GOT3 (cell line): Measurements from ENCODE around the gene BNC2.

Experiments used
- DNase-seq: peaks from one replicate; lab custom pipeline; 2025; ENCODE audit warnings: mixed read lengths; lab: John Stamatoyannopoulos, UW

The BNC2 gene

GRCh38 chr9:16627967-16628366 is 242.5 kb downstream of the BNC2 start:
- DNase-seq = no peak

GRCh38 chr9:16627521-16627920 is 242.9 kb downstream of the BNC2 start:
- no peak for DNase-seq

DNA sequence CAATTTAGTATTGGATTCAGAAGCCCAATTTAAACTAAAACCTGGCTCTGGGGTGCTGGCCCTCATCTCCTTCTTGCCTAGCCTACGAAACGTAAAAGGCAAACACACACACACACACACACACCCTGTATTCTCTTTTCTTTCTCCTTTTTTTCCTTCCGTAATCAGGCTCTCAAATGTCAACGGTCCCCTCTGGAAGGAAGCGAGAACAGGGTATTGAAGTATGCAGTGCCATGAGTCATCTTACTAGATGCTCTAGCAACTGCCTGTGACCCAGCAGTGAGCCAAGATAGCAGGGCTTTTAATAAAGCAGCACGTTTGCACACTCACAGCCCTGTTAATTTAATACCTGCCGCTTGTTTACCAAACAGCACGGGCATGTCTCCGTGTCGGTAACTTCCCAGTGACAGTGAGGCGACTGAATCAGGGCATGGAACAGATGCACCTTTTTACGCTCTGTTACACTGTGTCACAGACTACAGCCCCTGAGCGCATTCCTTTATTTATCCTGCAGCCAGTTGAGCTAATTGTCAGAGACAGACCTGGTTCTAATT is 243.8 kb downstream of the BNC2 start:
- DNase-seq = no peak

- DNase-seq = no peak
These were observed 244.7 kb downstream of the BNC2 start for GRCh38 chr9:16625811-16626210.

- DNase-seq = no peak
These were observed 245.3 kb downstream of the BNC2 start for GRCh38 chr9:16625161-16625631.

DNA sequence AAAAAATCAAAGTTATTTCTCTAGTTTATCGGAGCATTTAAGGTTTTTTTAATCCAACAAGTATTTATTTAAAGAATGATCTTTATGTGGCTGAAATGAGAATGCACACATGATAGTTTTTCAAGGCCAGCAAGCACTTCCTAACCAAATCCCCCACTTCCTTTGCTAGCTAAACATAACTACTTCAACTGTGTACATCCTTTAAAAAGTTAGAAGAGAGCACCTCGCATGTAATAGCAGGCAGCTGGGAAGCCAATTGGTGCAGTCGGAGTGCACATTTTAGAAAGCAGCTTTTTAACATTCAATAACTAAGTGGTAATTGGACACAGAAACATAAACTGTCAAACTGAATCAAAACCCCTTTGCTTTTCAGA is 245.7 kb downstream of the BNC2 start:
- no peak for DNase-seq

GRCh38 chr9:16623989-16624743 is 246.3 kb downstream of the BNC2 start:
- DNase-seq = no peak

DNA sequence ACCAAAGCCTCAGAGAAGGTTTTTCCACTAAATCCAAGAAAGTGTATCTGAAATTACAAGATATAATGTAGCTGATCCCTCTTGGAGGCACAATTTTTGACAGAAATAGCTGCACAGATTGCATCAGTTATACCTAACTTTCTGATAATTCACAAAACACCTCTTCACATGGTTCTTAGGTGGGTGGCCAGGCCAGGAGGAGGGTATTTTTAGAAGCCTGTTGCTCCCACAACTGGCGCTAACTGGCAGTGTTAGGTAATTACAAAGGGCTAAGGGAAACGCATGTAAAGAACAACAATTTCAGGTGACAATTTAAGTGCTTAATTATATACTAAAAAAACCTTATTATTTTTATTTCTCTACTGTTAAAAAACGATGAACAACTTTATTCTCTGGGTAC is 247.9 kb downstream of the BNC2 start:
- no peak for DNase-seq

- DNase-seq = no peak
These were observed 250.5 kb downstream of the BNC2 start for GRCh38 chr9:16619914-16620520.

- DNase-seq = no peak
These were observed 251.1 kb downstream of the BNC2 start for GRCh38 chr9:16619402-16619801.

- no peak for DNase-seq
These were observed 251.9 kb downstream of the BNC2 start for GRCh38 chr9:16618524-16618923.

GRCh38 chr9:16616686-16617085 is 253.8 kb downstream of the BNC2 start:
- DNase-seq = no peak

DNA sequence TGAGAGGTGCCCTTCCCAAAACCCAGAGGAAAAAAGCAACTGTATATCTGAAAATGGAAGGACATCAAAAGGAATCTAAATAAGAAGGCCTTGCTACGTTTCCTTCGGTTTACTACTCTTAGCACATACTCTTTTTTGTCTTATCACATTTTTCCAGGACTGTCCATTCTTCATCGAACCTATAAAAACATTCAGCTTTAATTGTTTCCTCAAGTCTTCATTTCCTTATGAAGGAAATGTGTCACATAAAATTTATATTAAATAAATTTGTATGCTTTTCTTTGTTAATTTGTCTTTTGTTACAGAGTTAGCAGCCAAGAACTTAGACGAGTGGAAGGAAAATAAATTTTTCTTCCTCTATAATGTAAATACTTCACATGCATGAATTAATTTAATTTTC is 255.0 kb downstream of the BNC2 start:
- DNase-seq = no peak

DNA sequence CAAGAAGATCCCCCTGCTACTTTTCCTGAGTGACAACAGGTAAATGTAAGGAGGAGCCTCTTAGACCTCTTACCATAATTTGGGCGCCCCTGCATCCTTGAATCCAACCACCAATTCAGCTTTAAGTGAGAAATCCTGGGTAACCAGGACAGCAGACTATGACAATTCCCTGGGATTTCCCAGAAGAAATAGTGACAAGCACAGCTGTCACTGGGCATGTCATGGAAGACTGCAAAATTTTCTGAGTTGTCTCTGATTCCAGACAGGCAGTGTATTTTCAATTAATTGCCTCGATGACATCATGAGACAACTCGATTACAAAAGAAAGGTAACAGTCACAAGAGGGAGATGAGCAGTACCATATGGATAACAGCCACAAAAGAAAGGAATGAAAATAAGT is 256.9 kb downstream of the BNC2 start:
- DNase-seq = no peak

DNA sequence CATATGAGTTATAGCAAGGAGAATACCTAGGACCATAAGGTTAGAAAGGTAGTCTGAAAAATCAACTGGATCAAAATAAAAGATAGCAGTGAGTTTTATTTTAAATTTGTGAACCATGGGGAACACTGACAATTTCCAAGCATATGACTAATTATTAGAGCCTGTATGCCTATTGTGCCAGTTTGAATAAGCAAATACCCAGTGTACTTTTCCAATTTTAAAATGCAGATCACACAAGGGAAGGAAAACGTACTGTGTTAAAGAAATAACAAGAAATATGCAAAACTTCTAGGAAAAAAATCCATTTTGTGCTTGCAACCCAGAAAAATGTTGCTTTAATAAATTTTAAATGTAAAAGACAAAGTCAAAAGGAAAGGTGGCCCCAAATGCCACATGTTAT is 257.4 kb downstream of the BNC2 start:
- no peak for DNase-seq

- no peak for DNase-seq
These were observed 257.8 kb downstream of the BNC2 start for GRCh38 chr9:16612627-16613026.

- no peak for DNase-seq
These were observed 258.5 kb downstream of the BNC2 start for GRCh38 chr9:16611983-16612382.

DNA sequence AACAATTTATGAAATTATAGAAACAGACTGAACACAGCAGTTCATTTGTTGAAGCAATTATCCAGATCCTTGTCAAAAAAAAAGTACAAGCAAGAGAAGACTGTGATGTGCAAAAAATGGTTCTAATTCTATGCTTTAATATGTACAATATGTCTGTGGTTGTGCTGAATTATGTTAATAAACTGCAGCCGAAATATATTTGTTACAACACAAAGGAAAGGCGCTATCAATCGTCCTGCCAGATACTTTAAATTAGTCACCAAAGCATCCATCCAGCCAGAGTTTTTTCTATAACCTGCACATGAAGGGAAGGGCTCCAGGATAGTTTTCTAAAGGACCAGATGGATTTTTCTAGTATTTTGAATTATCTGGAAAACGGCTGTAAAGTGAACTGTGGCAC is 259.5 kb downstream of the BNC2 start:
- DNase-seq = no peak

DNA sequence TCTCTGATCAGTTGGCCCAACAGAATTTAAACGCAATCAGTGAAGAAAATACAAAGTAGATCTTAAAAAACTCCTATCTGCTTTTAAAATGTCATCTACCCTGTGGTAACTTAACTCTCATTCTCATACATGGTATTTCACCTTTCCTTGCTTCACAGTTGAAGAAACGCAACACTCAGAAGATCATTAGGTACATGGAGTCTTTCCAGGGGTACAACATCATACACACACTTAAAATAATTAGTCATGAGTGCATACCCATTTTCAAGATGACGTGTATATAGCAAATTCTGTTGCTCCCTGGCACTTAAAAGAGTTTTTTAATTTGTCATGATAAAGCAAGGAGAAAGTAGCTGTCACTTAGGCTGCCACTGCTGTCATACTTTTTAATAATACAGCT is 259.9 kb downstream of the BNC2 start:
- no peak for DNase-seq

GRCh38 chr9:16608906-16609305 is 261.6 kb downstream of the BNC2 start:
- no peak for DNase-seq

DNA sequence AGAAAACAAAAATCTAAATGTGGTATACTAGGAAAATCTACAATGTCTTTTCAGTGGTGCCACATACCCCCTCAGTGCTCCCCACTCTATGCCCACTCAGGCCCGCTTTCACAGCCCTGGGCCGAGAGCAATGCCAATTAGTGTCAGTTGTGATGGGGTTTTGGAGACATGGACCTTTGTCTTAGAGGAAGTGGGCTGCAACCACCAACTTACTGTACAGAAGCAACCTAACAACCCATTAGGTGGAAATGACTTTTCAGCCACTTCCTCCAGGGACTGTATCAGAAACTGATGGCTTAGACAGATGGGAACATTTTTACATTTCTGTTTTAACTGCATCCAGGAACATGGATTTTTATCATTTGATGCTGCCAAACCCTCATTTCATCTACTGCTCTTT is 268.0 kb downstream of the BNC2 start:
- DNase-seq = no peak

- no peak for DNase-seq
These were observed 268.5 kb downstream of the BNC2 start for GRCh38 chr9:16601991-16602390.

DNA sequence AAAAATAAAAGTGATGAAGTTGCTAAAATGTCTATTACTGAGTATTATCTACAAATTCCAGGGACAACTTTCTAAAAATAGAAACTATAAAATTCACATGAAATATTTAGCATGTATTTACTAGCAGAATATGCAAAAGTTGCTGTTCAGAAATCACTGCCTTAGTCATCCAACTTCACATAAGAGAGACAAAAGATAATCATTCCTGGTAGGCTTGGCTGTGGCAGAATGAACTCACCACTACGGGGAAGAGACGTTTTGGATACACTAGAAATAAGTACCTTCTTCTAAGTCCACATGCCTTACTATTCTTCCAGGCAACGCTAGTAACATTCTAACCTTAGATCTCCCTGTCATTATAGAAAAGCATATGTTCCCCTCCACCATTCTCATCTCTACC is 272.2 kb downstream of the BNC2 start:
- DNase-seq = no peak

GRCh38 chr9:16597136-16597535 is 273.3 kb downstream of the BNC2 start:
- no peak for DNase-seq
